Activated CD4-positive, alpha-beta memory T cell treated with anti-CD3 and anti-CD28 coated beads, Interleukin-2, amount 10 ng/mL, durations not matched to agents 7 days and 5 days (primary cell): ENCODE measurements around the gene CDCP2. TPM values are rescaled to one million over a fixed set of nuclear protein-coding genes. Genes with fewer than 3 reads are reported as not detected.

Source experiments
- CTCF ChIA-PET: fragments of 350-600 bp; sonication (Branson Sonifier 250); formaldehyde crosslinking; loops from one replicate; lab custom pipeline; 2021; ENCODE audit warnings: antibody characterized with exemption, inconsistent platforms; lab: Charles Lee
- POLR2A ChIA-PET: fragments of 350-600 bp; sonication (Branson Sonifier 250); formaldehyde crosslinking; loops from one replicate; lab custom pipeline; 2021; ENCODE audit warnings: antibody characterized with exemption; lab: Charles Lee
- DNase-seq: peaks from one replicate; pipeline ENCODE4 v3.0.0-alpha.2; 2020
- H3K27ac Mint-ChIP-seq: one replicate; pipeline ENCODE4 v1.8.0; 2021; ENCODE audit warnings: mild to moderate bottlenecking, mixed read lengths
- H3K27me3 Mint-ChIP-seq: one replicate; pipeline ENCODE4 v1.8.0; 2021; ENCODE audit warnings: mixed read lengths
- H3K36me3 Mint-ChIP-seq: one replicate; pipeline ENCODE4 v1.8.0; 2021; ENCODE audit warnings: low read depth, mixed read lengths
- H3K4me1 Mint-ChIP-seq: one replicate; pipeline ENCODE4 v1.8.0; 2021; ENCODE audit warnings: mixed read lengths
- H3K4me3 Mint-ChIP-seq: one replicate; pipeline ENCODE4 v1.8.0; 2021; ENCODE audit warnings: mild to moderate bottlenecking, mixed read lengths
- H3K9me3 Mint-ChIP-seq: one replicate; pipeline ENCODE4 v1.8.0; 2021; ENCODE audit warnings: mixed read lengths
- total RNA-seq, 2 experiments: library from RNA; stranded (reverse); gene quantifications; one replicate each; pipeline ENCODE4 v1.2.3, GENCODE V29; 2021

CDCP2 gene
- not detected for total RNA-seq

GRCh38 chr1:54152696-54153095 is at the start of gene CDCP2:
Gene CDCP2 (minus strand): TSS chr1:54153000. CDS start chr1:54152922, 78 bp downstream.
- CTCF ChIA-PET: no interaction called here
- DNase-seq: no peak
- no peaks in the 10 kb centered on the region for H3K9me3 Mint-ChIP-seq
- no peaks in the 10 kb centered on the region for H3K27me3 Mint-ChIP-seq
- H3K4me3 Mint-ChIP-seq: no peak within 1 kb of the TSS
- peaks cover 5% of the 10 kb centered on the region for H3K4me1 Mint-ChIP-seq
- no peaks in the 10 kb centered on the region for H3K36me3 Mint-ChIP-seq
- no peak within 1 kb of the TSS for H3K27ac Mint-ChIP-seq
- POLR2A ChIA-PET: no interaction called here

DNA sequence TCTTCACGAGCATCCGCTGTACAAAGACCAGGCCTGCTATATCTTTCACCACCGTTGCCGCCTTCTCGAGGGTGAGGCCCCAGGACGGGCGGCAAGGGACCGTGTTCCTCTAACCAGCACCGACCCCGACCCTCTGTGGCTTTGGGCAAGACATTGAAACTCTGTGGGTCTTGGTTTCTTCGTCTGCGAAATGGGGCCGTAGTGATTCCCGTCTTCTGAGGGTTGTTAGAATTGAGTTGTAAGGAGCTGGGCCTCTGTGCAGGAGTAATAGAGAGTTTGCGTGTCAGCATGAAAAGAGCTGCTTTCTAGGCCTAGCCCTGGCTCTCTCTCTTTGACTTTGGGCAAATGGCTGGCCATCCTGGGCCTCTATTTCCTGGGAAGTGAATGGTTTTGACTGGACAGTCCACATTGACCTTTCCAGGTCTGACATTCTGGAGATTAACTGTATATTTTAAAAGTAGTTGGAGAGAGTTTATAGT is 47.8 kb upstream of the CDCP2 start:
- POLR2A ChIA-PET: interaction anchor here (0.8 to 2.7 kb wide), 18 partner anchors 9 to 600 kb away, joined by 3 to 21 read pairs (median 6); partner anchors contain the start of genes SSBP3, TCEANC2, TMEM59 and TTC22
- H3K36me3 Mint-ChIP-seq: peaks cover 25% of the 10 kb centered on the region
- CTCF ChIA-PET: interaction anchor here (0.5 to 3.2 kb wide), 11 partner anchors 19 to 332 kb away, joined by 3 to 18 read pairs (median 4); partner anchors contain the start of genes TCEANC2 and TMEM59
- H3K4me3 Mint-ChIP-seq: peak overlapping the region; percentile 85
- peaks cover 38% of the 10 kb centered on the region for H3K4me1 Mint-ChIP-seq
- no peaks in the 10 kb centered on the region for H3K9me3 Mint-ChIP-seq
- DNase-seq: no peak
- peak overlapping the region; percentile 71 for H3K27ac Mint-ChIP-seq
- H3K27me3 Mint-ChIP-seq: no peaks in the 10 kb centered on the region

- CTCF ChIA-PET: interaction anchor here (0.5 to 3.2 kb wide), 11 partner anchors 16 to 331 kb away, joined by 3 to 18 read pairs (median 3); partner anchors contain the start of genes TCEANC2 and TMEM59
- POLR2A ChIA-PET: interaction anchor here (0.8 to 2.7 kb wide), 19 partner anchors 10 to 601 kb away, joined by 3 to 21 read pairs (median 6); partner anchors contain the start of genes SSBP3, TCEANC2, TMEM59 and TTC22
- peak; percentile 91 for DNase-seq
- Mint-ChIP-seq H3K9me3 (no peaks in the 10 kb centered on the region), H3K4me3 (peak within 1 kb of the TSS; percentile 85), H3K36me3 (peaks cover 19% of the 10 kb centered on the region), H3K27me3 (no peaks in the 10 kb centered on the region), H3K27ac (peak within 1 kb of the TSS; percentile 71), H3K4me1 (peaks cover 37% of the 10 kb centered on the region)
These were observed 47.1 kb upstream of the CDCP2 start, which contains the start of the genes CYB5RL and MRPL37 for GRCh38 chr1:54199765-54200518. Gene CYB5RL (minus strand): TSS chr1:54200030. CDS start chr1:54195616, 4,414 bp downstream. Gene MRPL37 (plus strand): TSS chr1:54200167. CDS start chr1:54200244, 77 bp downstream.

- Mint-ChIP-seq H3K4me1 (peaks cover 37% of the 10 kb centered on the region), H3K36me3 (peaks cover 17% of the 10 kb centered on the region), H3K4me3 (peak overlapping the region; percentile 85), H3K27me3 (no peaks in the 10 kb centered on the region), H3K27ac (no peak overlapping the region), H3K9me3 (no peaks in the 10 kb centered on the region)
- ChIA-PET CTCF (interaction anchor here (1.0 to 3.2 kb wide), 10 partner anchors 15 to 300 kb away, joined by 3 to 18 read pairs (median 4); partner anchors contain the start of genes TCEANC2 and TMEM59), POLR2A (interaction anchor here (0.8 to 2.7 kb wide), 16 partner anchors 9 to 602 kb away, joined by 3 to 21 read pairs (median 7); partner anchors contain the start of genes SSBP3, TCEANC2, TMEM59 and TTC22)
- no peak for DNase-seq
These were observed 46.5 kb upstream of the CDCP2 start for GRCh38 chr1:54199151-54199764.

- ChIA-PET CTCF (no interaction called here), POLR2A (no interaction called here)
- no peaks in the 10 kb centered on the region for H3K9me3 Mint-ChIP-seq
- H3K27ac Mint-ChIP-seq: no peak overlapping the region
- no peaks in the 10 kb centered on the region for H3K27me3 Mint-ChIP-seq
- no peak overlapping the region for H3K4me3 Mint-ChIP-seq
- peaks cover 9% of the 10 kb centered on the region for H3K36me3 Mint-ChIP-seq
- no peaks in the 10 kb centered on the region for H3K4me1 Mint-ChIP-seq
- DNase-seq: no peak
These were observed 40.7 kb upstream of the CDCP2 start for GRCh38 chr1:54193453-54193852.

- H3K36me3 Mint-ChIP-seq: peaks cover 16% of the 10 kb centered on the region
- CTCF ChIA-PET: interaction anchor here (0.5 kb wide), 1 partner anchor 327 kb away, joined by 3 read pairs; no protein-coding TSS in a partner anchor
- POLR2A ChIA-PET: no interaction called here
- H3K4me3 Mint-ChIP-seq: no peak overlapping the region
- no peak for DNase-seq
- H3K4me1 Mint-ChIP-seq: no peaks in the 10 kb centered on the region
- H3K9me3 Mint-ChIP-seq: no peaks in the 10 kb centered on the region
- no peaks in the 10 kb centered on the region for H3K27me3 Mint-ChIP-seq
- H3K27ac Mint-ChIP-seq: no peak overlapping the region
These were observed 38.7 kb upstream of the CDCP2 start for GRCh38 chr1:54191525-54191924.

GRCh38 chr1:54190526-54190925 is 37.7 kb upstream of the CDCP2 start:
- Mint-ChIP-seq H3K27ac (no peak overlapping the region), H3K4me1 (no peaks in the 10 kb centered on the region), H3K27me3 (no peaks in the 10 kb centered on the region), H3K4me3 (no peak overlapping the region), H3K9me3 (no peaks in the 10 kb centered on the region), H3K36me3 (peaks cover 20% of the 10 kb centered on the region)
- POLR2A ChIA-PET: interaction anchor here (0.5 to 1.8 kb wide), 3 partner anchors 10 to 163 kb away, joined by 3 to 9 read pairs (median 3); partner anchors contain the start of genes CYB5RL and MRPL37
- DNase-seq: no peak
- CTCF ChIA-PET: interaction anchor here (0.6 kb wide), 1 partner anchor 9 kb away, joined by 3 read pairs; no protein-coding TSS in a partner anchor

DNA sequence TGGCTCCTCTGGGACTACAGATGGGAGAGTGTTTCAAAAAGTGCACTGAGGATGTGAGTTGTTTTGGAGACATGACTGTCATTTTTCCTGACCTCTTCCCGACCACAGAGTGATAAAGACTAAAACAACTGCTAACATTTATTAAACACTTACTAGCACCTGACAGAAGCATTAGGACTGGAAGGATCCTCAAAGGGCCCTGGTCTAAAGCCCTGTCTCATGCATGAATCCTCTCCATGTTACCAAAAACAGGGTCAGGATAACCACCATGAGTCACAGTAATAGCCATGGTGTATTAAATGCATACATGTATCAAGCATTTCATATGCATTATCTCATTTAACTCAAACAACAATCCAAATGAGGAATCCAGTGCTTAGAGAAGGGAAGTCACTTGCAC is 35.5 kb upstream of the CDCP2 start:
- no peak overlapping the region for H3K27ac Mint-ChIP-seq
- POLR2A ChIA-PET: no interaction called here
- H3K9me3 Mint-ChIP-seq: no peaks in the 10 kb centered on the region
- H3K4me3 Mint-ChIP-seq: no peak overlapping the region
- CTCF ChIA-PET: no interaction called here
- no peak for DNase-seq
- H3K27me3 Mint-ChIP-seq: no peaks in the 10 kb centered on the region
- H3K36me3 Mint-ChIP-seq: peaks cover 26% of the 10 kb centered on the region
- no peaks in the 10 kb centered on the region for H3K4me1 Mint-ChIP-seq

GRCh38 chr1:54186056-54186455 is 33.3 kb upstream of the CDCP2 start:
- Mint-ChIP-seq H3K36me3 (peaks cover 25% of the 10 kb centered on the region), H3K27ac (no peak overlapping the region), H3K9me3 (no peaks in the 10 kb centered on the region), H3K27me3 (no peaks in the 10 kb centered on the region), H3K4me3 (no peak overlapping the region), H3K4me1 (no peaks in the 10 kb centered on the region)
- ChIA-PET CTCF (interaction anchor here (1.5 kb wide), 1 partner anchor 304 kb away, joined by 3 read pairs; no protein-coding TSS in a partner anchor), POLR2A (no interaction called here)
- DNase-seq: no peak

- CTCF ChIA-PET: interaction anchor here (0.6 to 3.0 kb wide), 22 partner anchors 7 to 626 kb away, joined by 3 to 21 read pairs (median 3); partner anchors contain the start of genes CYB5RL and MRPL37
- POLR2A ChIA-PET: interaction anchor here (1.1 to 2.1 kb wide), 2 partner anchors 18 to 226 kb away, joined by 4 to 8 read pairs; partner anchors contain the start of genes CYB5RL, MRPL37 and SSBP3
These were observed 28.0 kb upstream of the CDCP2 start for GRCh38 chr1:54180701-54181360.

GRCh38 chr1:54178296-54179070 is 25.7 kb upstream of the CDCP2 start:
- Mint-ChIP-seq H3K4me3 (no peak overlapping the region), H3K27ac (no peak overlapping the region), H3K4me1 (peaks cover 8% of the 10 kb centered on the region), H3K27me3 (no peaks in the 10 kb centered on the region), H3K9me3 (no peaks in the 10 kb centered on the region), H3K36me3 (peaks cover 6% of the 10 kb centered on the region)
- ChIA-PET CTCF (no interaction called here), POLR2A (no interaction called here)
- DNase-seq: no peak

More at GRCh38 chr1:54180701-54181360, 28.0 kb upstream of the CDCP2 start:
- no peak for DNase-seq
- H3K27me3 Mint-ChIP-seq: no peaks in the 10 kb centered on the region
- no peaks in the 10 kb centered on the region for H3K9me3 Mint-ChIP-seq
- H3K27ac Mint-ChIP-seq: no peak overlapping the region
- H3K4me3 Mint-ChIP-seq: no peak overlapping the region
- peaks cover 11% of the 10 kb centered on the region for H3K36me3 Mint-ChIP-seq
- no peaks in the 10 kb centered on the region for H3K4me1 Mint-ChIP-seq
